Nephron progenitor cell (in vitro differentiated cells): ENCODE data around the gene MBD4.

ENCODE experiments used
- DNase-seq: peaks from one replicate; pipeline ENCODE4 v3.0.0; 2021
- H3K27ac Mint-ChIP-seq: 2 replicates; pipeline ENCODE4 v1.8.0; 2021; ENCODE audit warnings: mild to moderate bottlenecking, moderate library complexity, mixed read lengths
- H3K27me3 Mint-ChIP-seq: 2 replicates; pipeline ENCODE4 v1.8.0; 2021; ENCODE audit warnings: mild to moderate bottlenecking, low read depth, mixed read lengths; ENCODE audit not compliant: poor library complexity
- H3K36me3 Mint-ChIP-seq: 2 replicates; pipeline ENCODE4 v1.8.0; 2021; ENCODE audit warnings: low read depth, mixed read lengths
- H3K4me1 Mint-ChIP-seq: 2 replicates; pipeline ENCODE4 v1.8.0; 2021; ENCODE audit warnings: mixed read lengths
- H3K4me3 Mint-ChIP-seq: 2 replicates; pipeline ENCODE4 v1.8.0; 2021; ENCODE audit warnings: mild to moderate bottlenecking, moderate library complexity, mixed read lengths
- H3K9me3 Mint-ChIP-seq: 2 replicates; pipeline ENCODE4 v1.8.0; 2021; ENCODE audit warnings: mild to moderate bottlenecking, moderate library complexity, mixed read lengths
- CTCF ChIP-seq: fragments of 200-600 bp; sonication (generic); IDR thresholded peaks from 2 replicates; pipeline ENCODE4 v1.5.0; 2021; ENCODE audit warnings: antibody characterized with exemption

The MBD4 gene

GRCh38 chr3:129474984-129475804 is 35.4 kb upstream of the MBD4 start:
- TF ChIP-seq CTCF: no peak
- Mint-ChIP-seq H3K27ac (peak overlapping the region; percentile 76), H3K4me3 (no peak overlapping the region), H3K36me3 (peaks cover 45% of the 10 kb centered on the region), H3K27me3 (no peaks in the 10 kb centered on the region), H3K9me3 (no peaks in the 10 kb centered on the region), H3K4me1 (no peaks in the 10 kb centered on the region)
- DNase-seq: no peak

GRCh38 chr3:129473769-129474152 is 34.0 kb upstream of the MBD4 start:
- Mint-ChIP-seq H3K9me3 (no peaks in the 10 kb centered on the region), H3K27ac (no peak overlapping the region), H3K27me3 (no peaks in the 10 kb centered on the region), H3K4me3 (no peak overlapping the region), H3K4me1 (no peaks in the 10 kb centered on the region), H3K36me3 (peaks cover 43% of the 10 kb centered on the region)
- DNase-seq: no peak
- no peak for TF ChIP-seq CTCF

GRCh38 chr3:129473067-129473768 is 33.5 kb upstream of the MBD4 start:
- no peak for DNase-seq
- Mint-ChIP-seq H3K27me3 (no peaks in the 10 kb centered on the region), H3K9me3 (no peaks in the 10 kb centered on the region), H3K4me3 (no peak overlapping the region), H3K27ac (no peak overlapping the region), H3K36me3 (peaks cover 39% of the 10 kb centered on the region), H3K4me1 (no peaks in the 10 kb centered on the region)
- TF ChIP-seq CTCF: no peak

GRCh38 chr3:129470861-129471260 is 31.1 kb upstream of the MBD4 start:
- Mint-ChIP-seq H3K36me3 (peaks cover 23% of the 10 kb centered on the region), H3K27ac (no peak overlapping the region), H3K9me3 (no peaks in the 10 kb centered on the region), H3K4me3 (no peak overlapping the region), H3K4me1 (no peaks in the 10 kb centered on the region), H3K27me3 (peaks cover 4% of the 10 kb centered on the region)
- no peak for TF ChIP-seq CTCF
- DNase-seq: no peak

GRCh38 chr3:129469026-129469425 is 29.3 kb upstream of the MBD4 start:
- no peaks in the 10 kb centered on the region for H3K9me3 Mint-ChIP-seq
- no peak for DNase-seq

More at GRCh38 chr3:129469026-129469425, 29.3 kb upstream of the MBD4 start:
- TF ChIP-seq CTCF: no peak
- peaks cover 4% of the 10 kb centered on the region for H3K27me3 Mint-ChIP-seq
- peaks cover 28% of the 10 kb centered on the region for H3K36me3 Mint-ChIP-seq
- H3K4me1 Mint-ChIP-seq: no peaks in the 10 kb centered on the region
- H3K4me3 Mint-ChIP-seq: no peak overlapping the region
- no peak overlapping the region for H3K27ac Mint-ChIP-seq
